Keratinocyte (primary cell): ENCODE data around the gene TRMT112. TPM values are rescaled to one million over a fixed set of nuclear protein-coding genes. Genes with fewer than 3 reads are reported as not detected.

ENCODE experiments used
- DNase-seq: peaks from one replicate; pipeline ENCODE4 v3.0.0-alpha.2; 2011; ENCODE audit warnings: low read depth, missing footprints, low spot score
- FAIRE-seq: peaks from 2 replicates; lab custom pipeline; 2011; peaks lifted over from hg19 to GRCh38; lab: Jason Lieb, UNC
- H2AFZ ChIP-seq: 2 replicates; pipeline ENCODE4 v1.6.0; 2012; ENCODE audit warnings: low read length, control low read depth, inconsistent platforms; ENCODE audit not compliant: control insufficient read depth
- H3K27ac ChIP-seq: 2 replicates; pipeline ENCODE4 v1.5.1; 2011; ENCODE audit warnings: low read length; ENCODE audit not compliant: control insufficient read depth, insufficient read depth
- H3K27me3 ChIP-seq: 3 replicates; pipeline ENCODE4 v1.6.0; 2011; ENCODE audit warnings: low read length; ENCODE audit not compliant: control insufficient read depth, insufficient read depth; ENCODE audit errors: extremely low read depth
- H3K36me3 ChIP-seq, 2 experiments: 2 replicates in 1 of 2; 3 replicates in 1 of 2; pipeline ENCODE4 v1.5.1; 2011; ENCODE audit warnings: low read length in 2 of 2, mild to moderate bottlenecking in 1 of 2; ENCODE audit not compliant: control insufficient read depth in 2 of 2, insufficient read depth in 2 of 2; ENCODE audit errors: extremely low read depth in 1 of 2
- H3K4me1 ChIP-seq: 3 replicates; pipeline ENCODE4 v1.5.1; 2011; ENCODE audit warnings: low read length; ENCODE audit not compliant: control insufficient read depth, insufficient read depth; ENCODE audit errors: extremely low read depth
- H3K4me2 ChIP-seq: 3 replicates; pipeline ENCODE4 v1.6.0; 2011; ENCODE audit warnings: low read depth, low read length; ENCODE audit not compliant: control insufficient read depth, insufficient read depth; ENCODE audit errors: extremely low read depth
- H3K4me3 ChIP-seq, 3 experiments: fragments of 200-600 bp in 1 of 3; sonication (generic) in 1 of 3; 2 replicates in 2 of 3; 3 replicates in 1 of 3; pipeline ENCODE4 v1.5.1; 2011 to 2016; ENCODE audit warnings: low read length in 3 of 3, mild to moderate bottlenecking in 3 of 3, control low read depth in 2 of 3, inconsistent platforms in 1 of 3, low read depth in 1 of 3, mixed read lengths in 1 of 3, mixed run types in 1 of 3, moderate library complexity in 1 of 3; ENCODE audit not compliant: control insufficient read depth in 2 of 3, insufficient read depth in 2 of 3; ENCODE audit errors: extremely low read depth in 1 of 3
- H3K79me2 ChIP-seq: 2 replicates; pipeline ENCODE4 v1.6.0; 2012; ENCODE audit warnings: low read length; ENCODE audit not compliant: control insufficient read depth, insufficient read depth
- H3K9ac ChIP-seq: 3 replicates; pipeline ENCODE4 v1.6.0; 2011; ENCODE audit warnings: low read length; ENCODE audit not compliant: control insufficient read depth, insufficient read depth; ENCODE audit errors: extremely low read depth
- H3K9me1 ChIP-seq: 3 replicates; pipeline ENCODE4 v1.6.0; 2011; ENCODE audit warnings: low read length; ENCODE audit not compliant: control insufficient read depth, insufficient read depth; ENCODE audit errors: extremely low read depth
- H3K9me3 ChIP-seq: 2 replicates; pipeline ENCODE4 v1.5.1; 2012; ENCODE audit warnings: low read depth, low read length; ENCODE audit not compliant: control insufficient read depth
- H4K20me1 ChIP-seq: 3 replicates; pipeline ENCODE4 v1.6.0; 2011; ENCODE audit warnings: low read length; ENCODE audit not compliant: control insufficient read depth, insufficient read depth; ENCODE audit errors: extremely low read depth
- CTCF ChIP-seq, 3 experiments: IDR thresholded peaks in 1 of 3; conservative IDR thresholded peaks in 1 of 3; optimal IDR thresholded peaks in 1 of 3; 2 replicates in 2 of 3; 3 replicates in 1 of 3; pipeline versions ENCODE3 to v1.5.1; 2011; ENCODE audit warnings: low read length in 3 of 3, mild to moderate bottlenecking in 3 of 3, moderate library complexity in 2 of 3, control low read depth in 1 of 3, inconsistent platforms in 1 of 3; ENCODE audit not compliant: insufficient read depth in 2 of 3; ENCODE audit errors: extremely low read depth in 1 of 3
- EZH2 ChIP-seq: IDR thresholded peaks from one replicate; pipeline ENCODE4 v1.6.1; 2012; ENCODE audit warnings: inconsistent platforms, mild to moderate bottlenecking, low read length, moderate library complexity
- dilution Hi-C: fragments of 300-500 bp; cut with MboI; formaldehyde crosslinking; loops from one replicate; pipeline ENCODE4 v1.7.0; 2020; ENCODE audit warnings: low sequenced_read_pairs; ENCODE audit not compliant: extremely low pct_ligation_motif_present
- polyA plus RNA-seq, 5 experiments: library from polyadenylated mRNA; depleted of rRNA in 3 of 5; stranded (reverse) in 3 of 5; stranded (forward) in 1 of 5; unstranded in 1 of 5; fragments of >200 nt; gene quantifications; 1 replicate in 1 of 5; 2 replicates in 3 of 5; 3 replicates in 1 of 5; pipeline versions ENCODE4 v1.2.1 to v1.2.3, GENCODE V29; 2011 to 2012; ENCODE audit warnings: missing spikeins in 2 of 5, low read depth in 1 of 5, low replicate concordance in 1 of 5

The TRMT112 gene
- polyA plus RNA-seq, 1 donor (not counting 4 experiments of a cell fraction or from before 2014, with no cell fraction given) = 408 TPM

DNA sequence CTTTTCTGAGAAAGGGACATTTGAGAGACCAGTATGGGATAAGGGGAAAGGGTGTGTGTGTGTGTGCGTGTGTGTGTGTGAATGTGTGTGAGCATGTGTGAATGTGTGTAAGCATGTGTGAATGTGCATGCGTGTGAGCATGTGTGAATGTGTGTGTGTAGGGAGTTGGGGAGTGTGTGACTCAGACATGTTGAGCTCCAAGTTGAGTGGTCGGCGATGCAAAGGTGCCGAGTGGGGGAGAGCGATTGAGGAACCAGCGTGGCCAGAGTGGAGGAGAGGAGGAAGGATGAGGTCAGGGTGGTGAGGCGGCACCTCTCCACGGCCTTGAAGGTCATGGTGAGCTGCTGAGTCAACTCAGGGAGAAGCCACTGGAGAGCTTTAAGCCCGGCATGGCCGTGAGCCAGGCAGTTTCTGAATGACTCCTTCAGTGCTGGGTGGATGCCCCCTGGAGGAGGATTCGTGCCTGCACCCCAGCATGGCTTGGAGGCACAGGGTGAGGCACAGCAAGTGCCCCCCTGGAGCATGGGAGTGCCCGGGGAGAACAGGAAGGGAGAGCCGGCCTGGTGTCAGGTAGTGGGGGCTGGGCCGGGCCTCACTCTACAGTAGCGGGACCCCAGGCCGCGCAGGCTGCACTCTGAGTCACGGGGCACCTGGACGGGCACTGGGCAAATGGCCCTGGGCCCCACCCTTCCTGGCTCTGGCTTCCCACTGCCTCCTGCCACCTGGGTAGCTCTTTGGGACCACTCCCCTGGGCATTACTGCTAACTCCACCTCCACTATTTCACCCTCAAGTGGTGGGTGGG lies 14.4 kb upstream of the TRMT112 start:
- Histone ChIP-seq H3K4me3 (no peak overlapping the region), H2AFZ (peak overlapping the region; percentile 71), H4K20me1 (no peaks in the 10 kb centered on the region), H3K36me3 (no peaks in the 10 kb centered on the region), H3K4me2 (peak overlapping the region; percentile 70), H3K27me3 (no peaks in the 10 kb centered on the region), H3K27ac (peak overlapping the region; percentile 86), H3K79me2 (no peaks in the 10 kb centered on the region), H3K4me1 (peaks cover 20% of the 10 kb centered on the region), H3K9ac (peak overlapping the region; percentile 70), H3K9me3 (no peaks in the 10 kb centered on the region), H3K9me1 (no peaks in the 10 kb centered on the region)
- peak; percentile 82 to 91 (median 90) for TF ChIP-seq CTCF (optimal IDR thresholded peaks at IDR 0.05 in 1 of 3, IDR thresholded peaks at IDR 0.05 in 1 of 3, conservative IDR thresholded peaks at IDR 0.05 in 1 of 3; ENCODE audit: extremely low read depth in 1 of 3, insufficient read depth in 2 of 3, low read length in 3 of 3)
- TF ChIP-seq EZH2 = no peak
- FAIRE-seq (peak; percentile 52), DNase-seq (peak; percentile 93)
- dilution Hi-C loops = no loop called here

- H3K4me2 ChIP-seq = no peak overlapping the region
Observed at GRCh38 chr11:64330888-64331287, 13.5 kb upstream of the TRMT112 start.

More at GRCh38 chr11:64330888-64331287, 13.5 kb upstream of the TRMT112 start:
- Histone ChIP-seq H3K4me3 (no peak overlapping the region), H3K79me2 (no peaks in the 10 kb centered on the region), H3K27ac (no peak overlapping the region), H2AFZ (no peak overlapping the region), H3K9me3 (no peaks in the 10 kb centered on the region), H3K36me3 (no peaks in the 10 kb centered on the region), H3K4me1 (peaks cover 18% of the 10 kb centered on the region), H3K27me3 (no peaks in the 10 kb centered on the region), H3K9me1 (no peaks in the 10 kb centered on the region), H4K20me1 (no peaks in the 10 kb centered on the region), H3K9ac (no peak overlapping the region)
- dilution Hi-C loops = no loop called here
- FAIRE-seq (no peak), DNase-seq (no peak)
- TF ChIP-seq CTCF (optimal IDR thresholded peaks at IDR 0.05 in 1 of 3, IDR thresholded peaks at IDR 0.05 in 1 of 3, conservative IDR thresholded peaks at IDR 0.05 in 1 of 3; ENCODE audit: extremely low read depth in 1 of 3, insufficient read depth in 2 of 3, low read length in 3 of 3) = no peak
- no peak for TF ChIP-seq EZH2
